Cardiac fibroblast (primary cell): ENCODE measurements around the gene COQ10A.

ENCODE experiments used
- DNase-seq, 2 donors: peaks; one replicate each; pipeline versions ENCODE4 v3.0.0 to v3.0.0-alpha.2; 2010; ENCODE audit warnings: low read depth in 2 of 2
- H3K4me3 ChIP-seq, 2 donors: replicated peaks in 1 of 2; 1 replicate in 1 of 2; 2 replicates in 1 of 2; pipeline ENCODE4 v1.5.1; 2011; ENCODE audit warnings: low read depth in 2 of 2, low read length in 2 of 2, mild to moderate bottlenecking in 2 of 2, moderate library complexity in 1 of 2
- CTCF ChIP-seq: IDR thresholded peaks from one replicate; pipeline ENCODE4 v1.5.1; 2011; ENCODE audit warnings: low read depth, mild to moderate bottlenecking, low read length, inconsistent platforms

COQ10A gene

DNA sequence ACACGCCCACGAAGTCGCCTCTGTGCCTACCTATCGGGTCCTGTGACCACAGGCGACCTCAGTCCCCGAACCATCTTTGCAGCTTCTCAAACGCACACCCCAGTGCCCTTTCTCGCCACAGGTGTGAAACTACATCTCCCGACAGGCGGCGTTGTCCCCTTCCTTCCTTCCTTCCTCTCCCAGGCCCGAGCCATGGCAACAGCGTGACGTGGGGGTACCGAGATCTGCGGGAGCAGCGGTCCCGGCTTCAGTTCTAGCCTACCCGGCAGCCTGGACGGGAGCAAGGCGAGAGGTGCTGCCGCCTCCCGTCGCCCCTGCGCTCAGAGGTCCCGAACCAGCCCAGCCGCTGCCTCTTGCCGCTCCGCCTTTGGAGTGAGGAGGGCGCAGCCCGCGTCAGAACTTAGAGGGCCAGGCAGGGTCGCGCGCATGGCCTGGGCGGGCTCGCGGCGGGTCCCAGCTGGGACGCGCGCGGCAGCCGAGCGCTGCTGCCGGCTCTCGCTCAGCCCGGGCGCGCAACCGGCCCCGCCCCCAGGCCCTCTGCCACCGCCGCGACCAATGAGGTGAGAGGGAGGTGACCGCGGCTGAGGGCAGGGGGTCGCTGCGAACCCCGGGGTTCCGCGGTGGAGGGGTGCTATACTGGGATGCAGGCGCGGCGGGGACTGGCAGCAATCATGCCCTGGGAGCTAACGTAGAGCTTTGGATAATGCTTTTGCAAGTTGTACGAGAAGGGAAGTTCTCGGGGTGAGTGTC is at the start of gene COQ10A:
COQ10A (plus strand) TSS at position 250 of the 750 bp plus-strand sequence; CDS start at position 427, 177 bp downstream.
- peak within 1 kb of the TSS; percentile 73 for H3K4me3 ChIP-seq
- peak; percentile 79 for TF ChIP-seq CTCF
- DNase-seq: peak; percentile 85

GRCh38 chr12:56219840-56220239 is 46.9 kb upstream of the COQ10A start:
- H3K4me3 ChIP-seq: no peak overlapping the region
- no peak for DNase-seq
- no peak for TF ChIP-seq CTCF

GRCh38 chr12:56220611-56221231 is 46.0 kb upstream of the COQ10A start:
- H3K4me3 ChIP-seq: peak overlapping the region; percentile 87 to 94
- peak; percentile 66 to 73 for DNase-seq
- no peak for TF ChIP-seq CTCF

- H3K4me3 ChIP-seq: peak overlapping the region; percentile 87 to 94
- TF ChIP-seq CTCF: no peak
- DNase-seq: peak; percentile 72 to 93
Measured at GRCh38 chr12:56221232-56221756, 45.4 kb upstream of the COQ10A start.

GRCh38 chr12:56221757-56222530 is 44.8 kb upstream of the COQ10A start, which contains the start of gene RNF41:
Gene RNF41, minus strand, starts transcription at chr12:56221922. Its CDS starts 7,875 bp downstream, at chr12:56214047.
- H3K4me3 ChIP-seq: peak within 1 kb of the TSS; percentile 87 to 94
- peak; percentile 98 to 99 for DNase-seq
- TF ChIP-seq CTCF: no peak

GRCh38 chr12:56222531-56222895 is 44.2 kb upstream of the COQ10A start:
- DNase-seq: no peak
- peak overlapping the region; percentile 87 to 94 for H3K4me3 ChIP-seq
- TF ChIP-seq CTCF: no peak
